Heart right ventricle (tissue), 16 donors: ENCODE data around the gene OSBPL1A. TPM values are rescaled to one million over a fixed set of nuclear protein-coding genes. Genes with fewer than 3 reads are reported as not detected.

Experiments
- ATAC-seq, 8 donors: fragments of 200-7000 bp; cut with Tn5 transposase; one replicate each; pipeline ENCODE4 v1.9.1; 2020; ENCODE audit warnings: mild to moderate bottlenecking in 8 of 8, moderate library complexity in 8 of 8, moderate number of reproducible peaks in 1 of 8
- DNase-seq, 2 donors: peaks; one replicate each; pipeline ENCODE4 v3.0.0-alpha.2; 2020
- H3K27ac ChIP-seq, 10 donors: fragments of 200-600 bp; sonication (generic) in 2 of 10; one replicate each; pipeline versions ENCODE4 v1.5.0 to v1.8.0; 2020 to 2022; ENCODE audit warnings: mild to moderate bottlenecking in 3 of 10
- H3K27me3 ChIP-seq, 7 donors: fragments of 200-600 bp; one replicate each; pipeline ENCODE4 v1.8.0; 2021 to 2022; ENCODE audit warnings: mild to moderate bottlenecking in 2 of 7
- H3K36me3 ChIP-seq, 9 donors: fragments of 200-600 bp; sonication (generic) in 1 of 9; one replicate each; pipeline versions ENCODE4 v1.5.0 to v1.8.0; 2020 to 2022; ENCODE audit warnings: mild to moderate bottlenecking in 2 of 9
- H3K4me1 ChIP-seq, 9 donors: fragments of 200-600 bp; sonication (generic) in 1 of 9; one replicate each; pipeline versions ENCODE4 v1.5.0 to v1.8.0; 2020 to 2022; ENCODE audit warnings: mild to moderate bottlenecking in 4 of 9
- H3K4me3 ChIP-seq, 10 donors: fragments of 200-600 bp; sonication (generic) in 2 of 10; one replicate each; pipeline versions ENCODE4 v1.5.0 to v1.8.0; 2020 to 2022; ENCODE audit warnings: mild to moderate bottlenecking in 7 of 10, moderate library complexity in 2 of 10
- H3K9me3 ChIP-seq, 11 donors: fragments of 200-600 bp in 10 of 11; sonication (generic) in 2 of 11; one replicate each; pipeline versions ENCODE4 v1.5.0 to v1.8.0; 2013 to 2022; ENCODE audit warnings: mild to moderate bottlenecking in 2 of 11, control low read depth in 1 of 11, moderate library complexity in 1 of 11
- WGBS, 2 donors: extraction: QIAGEN DNeasy Blood & Tissue Kit; methylation state at CpG; one replicate each; pipeline ENCODE4 v1.1.7; 2013; ENCODE audit warnings: inconsistent platforms in 1 of 2; 5-methylcytosine and 5-hydroxymethylcytosine counted together
- intact Hi-C, 10 donors: fragments of 100-400 bp; cut with DNase I; formaldehyde crosslinking; loops; one replicate each; pipeline versions ENCODE4 v1.11.1 to v1.14.2; 2022
- polyA plus RNA-seq, 2 donors: library from polyadenylated mRNA; stranded (reverse); fragments of 200-250 nt; gene quantifications; one replicate each; pipeline ENCODE4 v1.2.3, GENCODE V29; 2013
- total RNA-seq, 10 donors: library from RNA; stranded (reverse); fragmentation: NEBNext Ultra II Directional in 3 of 10; extraction: Animal tissue kit (Norgen Biotek cat#: 25700) in 3 of 10; gene quantifications; one replicate each; pipeline versions ENCODE4 v1.2.1 to v1.2.4, GENCODE V29; 2021 to 2023
- TF ChIP-seq, protein P1 (sequence below), 9 donors: fragments of 200-600 bp; sonication (generic) in 2 of 9; IDR thresholded peaks; one replicate each; pipeline versions ENCODE4 v1.5.0 to v1.8.0; 2021 to 2022; ENCODE audit warnings: antibody characterized with exemption in 9 of 9, mild to moderate bottlenecking in 5 of 9, moderate library complexity in 1 of 9
- donor health status: Arrhythmogenic right ventricular cardiomyopathy.
- donor health status: ischemic (EF 13 %, LVEDD 7.1; RV severe dilation, severe dysfunction).
- donor health status: healthy with polysubstance abuse.
- donor health status: DM: no; HTN: yes; CAD: no.
- donor health status: DM: no; HTN: no; CAD: no.
- donor health status: ischemic (EF 25% LVEDD 6.9; RV normal size, moderate dysfunction).
- donor health status: ischemic (EF 25% LVEDD 5.7; RV mildly dilated, moderate dysfunction).
- donor health status: healthy.
- donor health status: DM: yes; HTN: yes; CAD: no.
- donor health status: Ischemic cardiomyopathy.
- donor health status: ischemic (EF 35%, LVEDD 5.7; RV mildly dilated, moderate dysfunction).
- donor health status: nonischemic (EF 11% LVEDD 7.7; RV severe dilation, severe dysfunction).
- donor health status: DM: yes; HTN: yes; CAD: no.
- donor health status: PGD.
- donor health status: ischemic (EF 29% LVEDD 5.4; RV normal size, mild dysfunction).
- donor health status: nonischemic (EF 23%, LVEDD 6.1; RV moderate dilation, normal function).

Gene OSBPL1A
- total and polyA plus RNA-seq, 12 donors, result 26.5 to 85.6 (median 61.0) TPM

DNA sequence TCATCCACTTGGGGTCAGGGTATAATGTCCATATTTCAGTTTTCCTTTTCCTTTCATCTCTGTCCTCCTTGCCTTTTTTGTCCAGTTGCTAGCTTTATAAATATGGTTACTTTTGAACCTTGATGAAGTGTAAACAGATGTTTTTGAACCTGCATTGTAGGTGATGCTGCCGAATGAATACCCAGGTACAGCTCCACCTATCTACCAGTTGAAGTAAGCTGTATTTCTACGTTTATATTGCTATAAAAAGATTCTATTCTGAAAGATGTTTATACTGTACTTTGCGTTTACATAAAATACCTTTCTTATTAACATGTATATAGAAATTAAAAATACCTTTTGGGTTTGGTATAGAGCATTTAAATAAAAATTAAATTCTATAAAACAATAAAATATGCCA, 31.1 kb upstream of the OSBPL1A start:
- Histone ChIP-seq H3K27me3 (peaks cover 0 to 21% (median 11%) of the 10 kb centered on the region in 7 donors), H3K4me3 (no peak overlapping the region), H3K36me3 (peaks cover 0 to 44% (median 5%) of the 10 kb centered on the region in 9 donors), H3K4me1 (peaks cover 0 to 27% (median 14%) of the 10 kb centered on the region in 9 donors), H3K9me3 (no peaks in the 10 kb centered on the region), H3K27ac (no peak overlapping the region)
- intact Hi-C loops, result loop anchor here in 1 of 10 donors (10.0 kb wide), 1 partner anchor 56 kb away; no protein-coding TSS in a partner anchor
- no peak for DNase-seq
- ATAC-seq, result no peak
- TF ChIP-seq, protein P1, sequence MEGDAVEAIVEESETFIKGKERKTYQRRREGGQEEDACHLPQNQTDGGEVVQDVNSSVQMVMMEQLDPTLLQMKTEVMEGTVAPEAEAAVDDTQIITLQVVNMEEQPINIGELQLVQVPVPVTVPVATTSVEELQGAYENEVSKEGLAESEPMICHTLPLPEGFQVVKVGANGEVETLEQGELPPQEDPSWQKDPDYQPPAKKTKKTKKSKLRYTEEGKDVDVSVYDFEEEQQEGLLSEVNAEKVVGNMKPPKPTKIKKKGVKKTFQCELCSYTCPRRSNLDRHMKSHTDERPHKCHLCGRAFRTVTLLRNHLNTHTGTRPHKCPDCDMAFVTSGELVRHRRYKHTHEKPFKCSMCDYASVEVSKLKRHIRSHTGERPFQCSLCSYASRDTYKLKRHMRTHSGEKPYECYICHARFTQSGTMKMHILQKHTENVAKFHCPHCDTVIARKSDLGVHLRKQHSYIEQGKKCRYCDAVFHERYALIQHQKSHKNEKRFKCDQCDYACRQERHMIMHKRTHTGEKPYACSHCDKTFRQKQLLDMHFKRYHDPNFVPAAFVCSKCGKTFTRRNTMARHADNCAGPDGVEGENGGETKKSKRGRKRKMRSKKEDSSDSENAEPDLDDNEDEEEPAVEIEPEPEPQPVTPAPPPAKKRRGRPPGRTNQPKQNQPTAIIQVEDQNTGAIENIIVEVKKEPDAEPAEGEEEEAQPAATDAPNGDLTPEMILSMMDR (IDR thresholded peaks at IDR 0.05), result no peak
- 91 to 92% methylated on average over 3 of the region's 3 CpGs for WGBS, 2 donors

GRCh38 chr18:24427484-24427883, 29.9 kb upstream of the OSBPL1A start:
- 52 to 54% methylated on average over 3 of the region's 3 CpGs for WGBS, 2 donors
- peak overlapping the region in 1 of 10 donors; percentile 90 for H3K27ac ChIP-seq
- H3K9me3 ChIP-seq, result no peaks in the 10 kb centered on the region
- intact Hi-C loops, result loop anchor here in 2 of 10 donors (1.0 to 10.0 kb wide), 2 partner anchors 30 to 57 kb away; partner anchors contain the start of gene OSBPL1A (in 1 of the 2)
- TF ChIP-seq, protein P1 (IDR thresholded peaks at IDR 0.05), result no peak
- peaks cover 0 to 30% (median 23%) of the 10 kb centered on the region in 7 donors for H3K27me3 ChIP-seq
- peaks cover 0 to 39% (median 5%) of the 10 kb centered on the region in 9 donors for H3K36me3 ChIP-seq
- no peak for DNase-seq
- H3K4me1 ChIP-seq, result peaks cover 0 to 27% (median 14%) of the 10 kb centered on the region in 9 donors
- ATAC-seq, result no peak
- peak overlapping the region in 9 of 10 donors; percentile 71 to 98 (median 84) for H3K4me3 ChIP-seq

- Histone ChIP-seq H3K4me3 (peak within 1 kb of the TSS; percentile 71 to 98 (median 80)), H3K9me3 (no peaks in the 10 kb centered on the region), H3K36me3 (peaks cover 0 to 31% (median 5%) of the 10 kb centered on the region in 9 donors), H3K27me3 (peaks cover 0 to 38% (median 24%) of the 10 kb centered on the region in 7 donors), H3K4me1 (peaks cover 0 to 27% (median 14%) of the 10 kb centered on the region in 9 donors), H3K27ac (peak within 1 kb of the TSS; percentile 68 to 90 (median 84))
- WGBS, 2 donors, result 1% methylated on average over 76 to 82 of the region's 82 CpGs
- intact Hi-C loops, result loop anchor here in 2 of 10 donors (1.0 to 10.0 kb wide), 2 partner anchors 29 to 58 kb away; partner anchors contain the start of gene OSBPL1A (in 1 of the 2)
- DNase-seq, result peak; percentile 81 to 88
- ATAC-seq, result peak; percentile 97 to 99 (median 98)
- TF ChIP-seq, protein P1 (IDR thresholded peaks at IDR 0.05), result no peak
Measured at GRCh38 chr18:24426398-24427294, 29.0 kb upstream of the OSBPL1A start, which contains the start of gene IMPACT. Gene IMPACT (plus strand): TSS chr18:24426670. CDS start chr18:24426757, 87 bp downstream.

GRCh38 chr18:24426073-24426397, 28.4 kb upstream of the OSBPL1A start:
- TF ChIP-seq, protein P1 (IDR thresholded peaks at IDR 0.05), result no peak
- H3K4me1 ChIP-seq, result peaks cover 0 to 27% (median 14%) of the 10 kb centered on the region in 9 donors
- H3K4me3 ChIP-seq, result peak overlapping the region; percentile 71 to 98 (median 80)
- H3K36me3 ChIP-seq, result peaks cover 0 to 25% (median 3%) of the 10 kb centered on the region in 9 donors
- WGBS, 2 donors, result 30 to 34% methylated on average over 11 of the region's 11 CpGs
- ATAC-seq, result no peak
- peaks cover 0 to 45% (median 25%) of the 10 kb centered on the region in 7 donors for H3K27me3 ChIP-seq
- intact Hi-C loops, result loop anchor here in 1 of 10 donors (10.0 kb wide), 1 partner anchor 59 kb away; no protein-coding TSS in a partner anchor
- H3K27ac ChIP-seq, result peak overlapping the region in 9 of 10 donors; percentile 79 to 90 (median 85)
- no peaks in the 10 kb centered on the region for H3K9me3 ChIP-seq
- DNase-seq, result no peak
